Heart right ventricle (tissue), 16 donors: ENCODE results near the gene OTOG. TPM values are rescaled to one million over a fixed set of nuclear protein-coding genes. Genes with fewer than 3 reads are reported as not detected.

ENCODE experiments used
- ATAC-seq, 8 donors: fragments of 200-7000 bp; cut with Tn5 transposase; one replicate each; pipeline ENCODE4 v1.9.1; 2020; ENCODE audit warnings: mild to moderate bottlenecking in 8 of 8, moderate library complexity in 8 of 8, moderate number of reproducible peaks in 1 of 8
- DNase-seq, 2 donors: peaks; one replicate each; pipeline ENCODE4 v3.0.0-alpha.2; 2020
- H3K27ac ChIP-seq, 10 donors: fragments of 200-600 bp; sonication (generic) in 2 of 10; one replicate each; pipeline versions ENCODE4 v1.5.0 to v1.8.0; 2020 to 2022; ENCODE audit warnings: mild to moderate bottlenecking in 3 of 10
- H3K27me3 ChIP-seq, 7 donors: fragments of 200-600 bp; one replicate each; pipeline ENCODE4 v1.8.0; 2021 to 2022; ENCODE audit warnings: mild to moderate bottlenecking in 2 of 7
- H3K36me3 ChIP-seq, 9 donors: fragments of 200-600 bp; sonication (generic) in 1 of 9; one replicate each; pipeline versions ENCODE4 v1.5.0 to v1.8.0; 2020 to 2022; ENCODE audit warnings: mild to moderate bottlenecking in 2 of 9
- H3K4me1 ChIP-seq, 9 donors: fragments of 200-600 bp; sonication (generic) in 1 of 9; one replicate each; pipeline versions ENCODE4 v1.5.0 to v1.8.0; 2020 to 2022; ENCODE audit warnings: mild to moderate bottlenecking in 4 of 9
- H3K4me3 ChIP-seq, 10 donors: fragments of 200-600 bp; sonication (generic) in 2 of 10; one replicate each; pipeline versions ENCODE4 v1.5.0 to v1.8.0; 2020 to 2022; ENCODE audit warnings: mild to moderate bottlenecking in 7 of 10, moderate library complexity in 2 of 10
- H3K9me3 ChIP-seq, 11 donors: fragments of 200-600 bp in 10 of 11; sonication (generic) in 2 of 11; one replicate each; pipeline versions ENCODE4 v1.5.0 to v1.8.0; 2013 to 2022; ENCODE audit warnings: mild to moderate bottlenecking in 2 of 11, control low read depth in 1 of 11, moderate library complexity in 1 of 11
- CTCF ChIP-seq, 9 donors: fragments of 200-600 bp; sonication (generic) in 2 of 9; IDR thresholded peaks; one replicate each; pipeline versions ENCODE4 v1.5.0 to v1.8.0; 2021 to 2022; ENCODE audit warnings: antibody characterized with exemption in 9 of 9, mild to moderate bottlenecking in 5 of 9, moderate library complexity in 1 of 9
- WGBS, 2 donors: extraction: QIAGEN DNeasy Blood & Tissue Kit; methylation state at CpG; one replicate each; pipeline ENCODE4 v1.1.7; 2013; ENCODE audit warnings: inconsistent platforms in 1 of 2; 5-methylcytosine and 5-hydroxymethylcytosine counted together
- intact Hi-C, 10 donors: fragments of 100-400 bp; cut with DNase I; formaldehyde crosslinking; loops; one replicate each; pipeline versions ENCODE4 v1.11.1 to v1.14.2; 2022
- polyA plus RNA-seq, 2 donors: library from polyadenylated mRNA; stranded (reverse); fragments of 200-250 nt; gene quantifications; one replicate each; pipeline ENCODE4 v1.2.3, GENCODE V29; 2013
- total RNA-seq, 10 donors: library from RNA; stranded (reverse); fragmentation: NEBNext Ultra II Directional in 3 of 10; extraction: Animal tissue kit (Norgen Biotek cat#: 25700) in 3 of 10; gene quantifications; one replicate each; pipeline versions ENCODE4 v1.2.1 to v1.2.4, GENCODE V29; 2021 to 2023
- donor health status: Arrhythmogenic right ventricular cardiomyopathy.
- donor health status: ischemic (EF 13 %, LVEDD 7.1; RV severe dilation, severe dysfunction).
- donor health status: healthy with polysubstance abuse.
- donor health status: DM: no; HTN: yes; CAD: no.
- donor health status: DM: no; HTN: no; CAD: no.
- donor health status: ischemic (EF 25% LVEDD 6.9; RV normal size, moderate dysfunction).
- donor health status: ischemic (EF 25% LVEDD 5.7; RV mildly dilated, moderate dysfunction).
- donor health status: healthy.
- donor health status: DM: yes; HTN: yes; CAD: no.
- donor health status: Ischemic cardiomyopathy.
- donor health status: ischemic (EF 35%, LVEDD 5.7; RV mildly dilated, moderate dysfunction).
- donor health status: nonischemic (EF 11% LVEDD 7.7; RV severe dilation, severe dysfunction).
- donor health status: DM: yes; HTN: yes; CAD: no.
- donor health status: PGD.
- donor health status: ischemic (EF 29% LVEDD 5.4; RV normal size, mild dysfunction).
- donor health status: nonischemic (EF 23%, LVEDD 6.1; RV moderate dilation, normal function).

OTOG gene
- total and polyA plus RNA-seq, 12 donors: not detected

GRCh38 chr11:17543041-17543440 lies 4.0 kb upstream of the OTOG start:
- intact Hi-C loops: no loop called here
- no peaks in the 10 kb centered on the region for H3K36me3 ChIP-seq
- H3K27ac ChIP-seq: no peak overlapping the region
- H3K4me1 ChIP-seq: peaks cover 0 to 5% (median 0%) of the 10 kb centered on the region in 9 donors
- DNase-seq: no peak
- H3K9me3 ChIP-seq: no peaks in the 10 kb centered on the region
- H3K27me3 ChIP-seq: peaks cover 0 to 47% (median 38%) of the 10 kb centered on the region in 7 donors
- H3K4me3 ChIP-seq: no peak overlapping the region
- no peak for TF ChIP-seq CTCF (IDR thresholded peaks at IDR 0.05)
- ATAC-seq: no peak
- 90 to 93% methylated on average over 2 of the region's 2 CpGs for WGBS, 2 donors

- H3K36me3 ChIP-seq: no peaks in the 10 kb centered on the region
- TF ChIP-seq CTCF (IDR thresholded peaks at IDR 0.05): no peak
- DNase-seq (no peak), ATAC-seq (peak in 1 of 8 donors; percentile 19)
- peaks cover 0 to 5% (median 0%) of the 10 kb centered on the region in 9 donors for H3K4me1 ChIP-seq
- H3K27me3 ChIP-seq: peaks cover 0 to 48% (median 45%) of the 10 kb centered on the region in 7 donors
- no peak overlapping the region for H3K27ac ChIP-seq
- intact Hi-C loops: no loop called here
- WGBS, 2 donors: 39 to 46% methylated on average over 17 of the region's 17 CpGs
- no peak overlapping the region for H3K4me3 ChIP-seq
- H3K9me3 ChIP-seq: no peaks in the 10 kb centered on the region
These were observed 3.4 kb upstream of the OTOG start for GRCh38 chr11:17543574-17544180.

GRCh38 chr11:17544181-17544622 lies 2.9 kb upstream of the OTOG start, which contains the start of gene USH1C:
TSS of gene USH1C (minus strand) at chr11:17544416. CDS start at chr11:17544307, 109 bp downstream.
- 6 to 9% methylated on average over 32 of the region's 32 CpGs for WGBS, 2 donors
- TF ChIP-seq CTCF (IDR thresholded peaks at IDR 0.05): no peak
- Histone ChIP-seq H3K4me1 (peaks cover 0 to 5% (median 0%) of the 10 kb centered on the region in 9 donors), H3K27ac (no peak within 1 kb of the TSS), H3K4me3 (peak within 1 kb of the TSS in 1 of 10 donors; percentile 7), H3K27me3 (peaks cover 0 to 54% (median 47%) of the 10 kb centered on the region in 7 donors), H3K36me3 (no peaks in the 10 kb centered on the region), H3K9me3 (no peaks in the 10 kb centered on the region)
- DNase-seq: peak in 1 of 2 donors; percentile 32
- ATAC-seq: peak in 5 of 8 donors; percentile 17 to 81 (median 50)
- intact Hi-C loops: no loop called here

- H3K36me3 ChIP-seq: no peaks in the 10 kb centered on the region
- no peak overlapping the region for H3K4me3 ChIP-seq
- peaks cover 0 to 57% (median 47%) of the 10 kb centered on the region in 7 donors for H3K27me3 ChIP-seq
- DNase-seq (no peak), ATAC-seq (no peak)
- no peak overlapping the region for H3K27ac ChIP-seq
- H3K4me1 ChIP-seq: peaks cover 0 to 5% (median 0%) of the 10 kb centered on the region in 9 donors
- 87 to 88% methylated on average over 2 of the region's 2 CpGs for WGBS, 2 donors
- no peaks in the 10 kb centered on the region for H3K9me3 ChIP-seq
- no peak for TF ChIP-seq CTCF (IDR thresholded peaks at IDR 0.05)
- intact Hi-C loops: no loop called here
These were observed 819 bp upstream of the OTOG start for GRCh38 chr11:17546240-17546639.
